Left kidney (tissue), 2 donors: Measurements from ENCODE around the gene ATG12. TPM values are rescaled to one million over a fixed set of nuclear protein-coding genes. Genes with fewer than 3 reads are reported as not detected.
"Not testable (repeated sequence)": the region's sequence is repeated elsewhere in the genome, so short reads cannot be mapped to it uniquely, and the experiment has no call there.

Source experiments
- DNase-seq: peaks from one replicate; pipeline ENCODE4 v3.0.0-alpha.2; 2013
- polyA plus RNA-seq: library from polyadenylated mRNA; unstranded; fragments of 120-200 nt; gene quantifications from one replicate; pipeline ENCODE4 v1.2.1, GENCODE V29; 2013; ENCODE audit not compliant: insufficient read length

Gene ATG12
- polyA plus RNA-seq, 1 donor, result 70.1 TPM

DNA sequence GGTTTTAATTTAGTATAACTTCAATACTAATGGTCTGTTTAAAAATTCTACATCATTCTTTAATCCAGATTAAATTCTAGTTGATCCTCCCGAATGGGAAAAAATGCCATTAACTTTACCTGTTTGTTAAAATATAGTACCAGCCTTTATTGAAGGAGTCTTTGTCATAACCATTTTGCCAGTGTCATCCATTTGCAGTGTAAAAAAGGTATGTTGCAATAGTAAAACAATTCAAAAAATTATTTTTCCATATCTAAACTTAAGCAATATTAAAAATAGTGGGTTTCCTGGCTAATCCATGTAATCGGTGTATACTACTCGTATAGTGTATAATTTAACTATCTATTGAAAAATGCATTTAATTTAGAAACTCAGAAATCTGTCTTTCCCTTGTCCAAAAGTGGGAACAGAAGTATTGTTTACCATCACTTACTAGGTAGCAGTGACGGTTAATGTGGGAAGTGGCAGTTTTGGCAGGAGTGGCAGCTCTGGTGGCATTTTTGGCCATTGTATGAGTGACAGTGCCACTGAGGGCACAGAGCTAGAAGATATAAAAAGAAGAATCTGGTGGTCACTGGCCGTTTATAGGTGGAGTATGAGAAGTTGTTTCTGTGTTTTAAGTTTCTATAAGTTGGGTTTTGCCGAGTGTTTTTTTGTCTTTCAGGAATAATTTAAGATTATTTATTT lies 2.2 kb upstream of the ATG12 start:
- DNase-seq, result no peak

DNA sequence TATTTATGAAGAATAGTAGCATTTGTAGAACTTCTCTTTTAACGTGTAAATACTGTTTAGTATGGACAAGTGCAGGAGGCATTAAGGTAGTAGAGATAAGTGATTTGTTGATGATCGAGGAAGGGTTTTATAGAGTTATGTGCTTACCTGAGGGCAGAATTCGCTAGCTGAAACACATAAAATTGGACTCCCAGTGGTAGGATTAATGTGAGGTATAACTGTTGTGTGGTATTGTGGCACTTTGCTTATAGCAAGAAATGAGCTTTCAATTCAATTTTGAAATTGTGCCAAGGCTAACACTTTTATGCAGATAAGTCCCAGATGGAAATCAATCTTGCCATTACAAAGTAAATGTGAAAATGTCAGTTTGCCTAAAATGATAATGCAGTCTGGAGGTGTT lies 1.6 kb upstream of the ATG12 start:
- no peak for DNase-seq

DNA sequence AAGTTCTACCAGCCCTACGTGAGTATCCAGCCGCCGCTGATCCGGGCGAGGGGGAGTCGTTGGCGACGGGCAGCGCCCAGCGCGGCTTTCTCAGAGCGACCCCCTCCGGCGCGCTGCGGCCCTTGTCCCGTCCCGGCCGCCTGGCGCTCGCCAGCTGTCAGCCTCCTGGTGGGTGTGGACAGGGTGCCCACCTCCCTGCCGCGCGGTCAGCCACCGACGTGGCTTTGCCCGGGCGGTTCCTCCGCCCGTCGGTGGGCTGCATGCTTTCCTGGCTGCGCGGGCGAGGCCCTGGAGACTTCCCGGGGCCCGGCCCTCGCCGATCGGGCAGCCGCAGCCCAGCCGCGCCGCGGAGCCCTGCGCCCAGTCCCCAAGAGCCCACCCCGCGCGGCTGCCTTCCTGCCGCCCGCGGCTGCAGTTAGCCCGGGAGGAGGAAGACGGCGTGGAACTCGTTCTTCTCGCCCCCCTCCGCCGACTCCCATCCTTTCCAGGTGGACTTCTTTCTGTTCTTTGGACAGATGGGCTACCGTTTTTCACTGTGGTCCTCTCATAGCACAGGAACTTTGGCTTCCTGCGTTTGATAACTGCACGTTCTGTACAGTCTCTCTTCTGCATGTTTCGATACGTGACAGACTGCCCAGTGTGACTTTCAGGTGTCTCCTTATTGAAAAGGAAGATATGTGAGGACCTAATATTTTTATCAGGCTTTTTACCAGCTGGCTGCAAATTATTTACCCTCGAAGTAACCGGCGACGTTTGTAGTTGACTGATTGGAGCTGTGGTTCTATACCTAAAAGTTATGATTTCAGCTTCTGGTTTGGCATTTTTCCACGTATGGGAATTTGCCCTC lies 947 bp upstream of the ATG12 start:
- DNase-seq, result peak; percentile 69

DNA sequence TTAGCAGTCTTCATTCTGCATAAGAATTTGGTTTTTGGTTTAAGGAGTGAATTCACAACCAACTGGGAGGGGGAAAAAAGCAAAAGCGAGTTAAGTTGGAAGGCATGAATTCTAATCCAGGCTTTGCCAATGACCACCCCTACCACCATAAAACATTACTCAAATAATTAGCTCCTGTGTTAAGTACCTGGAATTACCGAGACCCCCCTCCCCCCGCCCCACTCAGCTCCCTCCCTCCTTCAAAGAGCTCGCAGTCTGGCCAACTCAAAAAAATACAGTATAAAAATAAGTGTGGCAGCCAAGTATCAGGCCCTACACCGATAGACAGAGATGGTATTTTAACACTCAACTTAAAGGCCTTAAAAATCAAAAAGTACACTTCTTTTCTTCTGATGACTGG lies 492 bp downstream of the ATG12 start:
- no peak for DNase-seq

DNA sequence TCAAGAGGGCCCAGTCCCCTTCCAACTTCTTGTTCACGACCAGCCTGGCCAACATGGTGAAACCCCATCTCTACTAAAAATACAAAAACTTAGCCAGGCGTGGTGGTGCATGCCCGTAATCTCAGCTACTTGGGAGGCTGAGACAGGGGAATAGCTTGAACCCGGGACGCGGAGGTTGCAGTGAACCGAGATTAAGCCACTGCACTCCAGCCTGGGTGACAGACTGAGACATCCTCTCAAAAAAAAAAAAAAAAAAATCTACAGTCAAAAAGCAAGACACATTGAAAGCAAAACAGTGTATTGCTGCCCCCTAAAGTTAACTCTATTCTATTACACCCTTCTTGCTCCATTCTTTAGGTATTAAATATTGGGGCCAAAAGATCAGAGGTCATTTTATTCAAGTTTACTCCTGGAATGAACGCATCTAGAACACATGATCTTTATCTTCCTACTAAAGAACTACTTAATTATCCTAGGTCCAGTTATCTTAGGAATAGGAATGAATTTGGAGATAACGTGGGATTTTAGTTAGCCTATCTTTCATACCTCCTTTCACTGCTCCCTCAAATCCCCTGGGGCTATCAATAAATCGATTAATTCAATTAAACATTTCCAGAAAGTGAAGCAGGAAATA lies 2.4 kb downstream of the ATG12 start:
- DNase-seq, result peak; percentile 59

DNA sequence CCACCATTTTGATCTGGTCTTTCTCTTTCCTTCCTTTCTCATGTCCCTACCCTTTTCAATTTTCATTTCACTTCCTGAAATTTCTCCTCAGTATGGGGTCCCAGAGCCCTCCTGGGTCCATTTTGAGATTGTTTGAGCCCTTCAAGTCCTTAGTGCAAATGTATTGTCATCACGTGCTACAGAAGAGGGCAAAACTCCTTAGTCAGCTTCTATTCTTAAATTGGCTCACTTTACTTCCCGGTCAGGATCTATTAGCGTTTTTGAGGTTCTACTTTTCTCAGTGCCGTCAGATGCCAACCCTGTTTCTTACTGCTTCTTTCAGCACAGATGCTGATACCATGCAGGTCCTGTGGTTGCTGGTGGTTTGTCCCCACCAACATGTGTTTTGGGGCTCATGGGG lies 5.9 kb downstream of the ATG12 start:
- no peak for DNase-seq

DNA sequence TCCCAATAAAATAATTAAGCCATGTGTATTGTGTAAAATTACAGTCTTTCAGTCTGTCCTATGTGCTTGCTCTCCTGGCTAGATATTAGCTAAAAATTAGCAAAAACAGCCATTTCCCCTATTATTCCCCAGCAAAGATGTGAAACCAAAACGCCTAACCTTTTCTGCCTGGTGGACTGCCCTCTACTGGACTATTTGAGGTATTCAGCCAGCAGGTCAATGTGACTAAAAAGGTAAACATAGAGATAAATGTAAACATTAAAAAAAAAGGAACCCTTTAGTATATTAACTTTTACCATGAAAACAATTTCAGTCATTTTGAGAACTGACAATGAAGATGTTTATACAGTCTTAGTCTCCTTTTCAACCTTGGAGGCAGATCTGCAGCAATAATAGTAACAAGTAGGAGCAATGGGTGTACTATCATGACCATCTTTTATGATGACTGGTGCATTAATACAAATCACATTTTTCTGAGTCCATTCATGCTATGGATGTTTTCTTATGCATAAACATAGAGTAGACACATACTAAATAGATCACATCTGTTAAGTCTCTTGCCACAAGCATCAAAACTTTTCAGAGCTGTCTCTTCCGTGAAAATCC lies 10.1 kb downstream of the ATG12 start:
- DNase-seq, result peak; percentile 38

DNA sequence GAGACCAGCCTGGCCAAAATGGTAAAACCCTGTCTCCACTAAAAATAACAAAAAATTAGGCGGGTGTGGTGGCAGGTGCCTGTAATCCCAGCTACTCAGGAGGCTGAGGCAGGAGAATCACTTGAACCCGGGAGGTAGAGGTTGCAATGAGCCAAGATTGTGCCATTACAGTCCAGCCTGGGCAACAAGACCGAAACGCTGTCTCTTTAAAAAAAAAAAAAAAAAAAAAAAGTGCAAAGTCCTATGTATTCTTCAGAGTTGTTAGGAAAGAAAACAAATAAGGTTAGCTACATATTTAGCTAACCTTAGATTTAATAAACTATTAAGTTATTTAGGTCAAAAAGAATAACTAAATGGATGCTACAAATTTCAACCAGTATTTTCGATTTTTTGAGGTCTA lies 11.5 kb downstream of the ATG12 start:
- DNase-seq, result no peak

DNA sequence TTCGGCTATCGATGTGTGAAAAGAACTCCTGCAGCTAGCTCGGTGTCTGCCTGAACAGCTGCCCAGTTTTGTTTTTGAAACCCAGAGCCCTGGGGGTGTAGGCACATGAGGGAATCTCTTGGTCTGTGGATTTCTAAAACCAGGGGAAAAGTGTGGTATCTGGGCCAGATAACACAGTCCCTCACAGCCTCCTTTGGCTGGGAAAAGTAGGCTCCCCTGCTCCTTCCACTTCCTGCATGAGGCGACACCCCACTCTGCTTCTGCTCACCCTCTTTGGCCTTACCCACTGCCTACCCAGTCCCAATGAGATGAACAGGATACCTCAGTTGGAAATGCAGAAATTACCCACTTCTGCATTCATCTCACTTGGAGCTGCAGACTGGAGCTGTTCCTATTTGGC lies 15.4 kb downstream of the ATG12 start:
- no peak for DNase-seq

DNA sequence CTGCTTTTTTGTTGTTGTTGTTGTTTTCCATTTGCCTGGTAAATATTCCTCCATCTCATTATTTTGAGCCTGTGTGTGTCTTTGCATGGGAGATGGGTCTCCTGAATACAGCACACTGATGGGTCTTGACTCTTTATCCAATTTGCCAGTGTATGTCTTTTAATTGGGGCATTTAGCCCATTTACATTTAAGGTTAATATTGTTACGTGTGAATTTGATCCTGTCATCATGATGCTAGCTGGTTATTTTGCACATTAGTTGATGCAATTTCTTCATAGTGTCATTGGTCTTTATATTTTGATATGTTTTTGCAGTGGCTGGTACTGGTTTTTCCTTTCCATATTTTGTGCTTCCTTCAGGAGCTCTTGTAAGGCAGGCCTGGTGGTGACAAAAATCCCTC lies 16.4 kb downstream of the ATG12 start:
- not testable (repeated sequence) for DNase-seq

DNA sequence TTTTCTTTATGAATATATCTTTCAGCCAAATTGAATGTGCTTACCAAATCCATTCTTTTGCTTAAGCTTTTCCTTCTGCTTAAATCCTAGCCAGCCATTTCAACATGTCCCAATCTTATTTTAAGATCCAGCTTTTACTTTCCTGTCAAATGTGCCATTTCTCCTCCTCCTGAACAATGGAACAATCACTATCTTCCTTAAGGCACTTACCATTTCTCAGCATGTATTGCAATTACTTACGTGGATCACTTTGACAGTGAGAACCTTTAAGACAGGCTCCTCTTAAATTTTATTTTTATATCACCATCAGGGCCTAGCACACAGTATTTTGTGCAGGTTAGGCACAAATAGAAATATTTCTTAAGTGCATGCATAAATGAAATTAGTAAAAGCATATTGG lies 20.5 kb downstream of the ATG12 start:
- DNase-seq, result no peak

DNA sequence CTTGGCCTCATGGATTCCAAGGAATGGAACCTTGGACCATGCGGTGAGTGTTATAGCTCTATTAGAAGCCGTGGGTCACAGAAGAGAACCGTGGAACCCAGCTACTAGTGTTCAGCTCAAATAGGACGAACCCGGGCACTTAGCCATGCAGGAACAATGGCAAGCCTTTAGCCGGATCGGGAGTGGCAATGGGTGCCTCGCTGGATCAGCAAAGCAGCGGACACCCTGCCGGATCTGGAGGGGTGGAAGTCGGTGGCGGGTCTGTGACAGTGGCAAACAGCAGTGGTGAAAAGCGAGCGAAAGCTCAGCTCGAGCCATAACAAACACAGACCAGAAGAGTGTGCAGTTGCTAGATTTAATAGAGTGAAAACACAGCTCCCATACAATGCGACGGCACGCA lies 22.5 kb downstream of the ATG12 start:
- DNase-seq, result no peak

DNA sequence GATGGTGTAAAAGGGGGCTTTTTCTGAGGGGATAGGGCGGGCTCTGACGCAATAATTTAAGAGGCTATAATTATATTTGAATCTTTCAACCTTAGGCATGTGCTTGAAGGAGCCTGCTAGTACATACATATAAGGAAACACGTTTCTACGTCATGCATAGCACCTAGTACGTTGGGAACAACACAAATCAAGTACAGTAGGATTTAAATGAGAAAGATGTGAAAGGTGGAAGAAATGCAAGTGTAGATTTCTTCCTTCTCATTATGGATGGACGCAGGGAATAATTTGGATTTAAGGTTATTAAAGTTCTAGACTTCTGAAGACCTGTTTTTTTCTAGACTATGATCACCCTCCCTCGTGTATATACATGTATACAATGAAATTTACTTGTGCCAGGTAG lies 24.0 kb downstream of the ATG12 start:
- DNase-seq, result no peak

DNA sequence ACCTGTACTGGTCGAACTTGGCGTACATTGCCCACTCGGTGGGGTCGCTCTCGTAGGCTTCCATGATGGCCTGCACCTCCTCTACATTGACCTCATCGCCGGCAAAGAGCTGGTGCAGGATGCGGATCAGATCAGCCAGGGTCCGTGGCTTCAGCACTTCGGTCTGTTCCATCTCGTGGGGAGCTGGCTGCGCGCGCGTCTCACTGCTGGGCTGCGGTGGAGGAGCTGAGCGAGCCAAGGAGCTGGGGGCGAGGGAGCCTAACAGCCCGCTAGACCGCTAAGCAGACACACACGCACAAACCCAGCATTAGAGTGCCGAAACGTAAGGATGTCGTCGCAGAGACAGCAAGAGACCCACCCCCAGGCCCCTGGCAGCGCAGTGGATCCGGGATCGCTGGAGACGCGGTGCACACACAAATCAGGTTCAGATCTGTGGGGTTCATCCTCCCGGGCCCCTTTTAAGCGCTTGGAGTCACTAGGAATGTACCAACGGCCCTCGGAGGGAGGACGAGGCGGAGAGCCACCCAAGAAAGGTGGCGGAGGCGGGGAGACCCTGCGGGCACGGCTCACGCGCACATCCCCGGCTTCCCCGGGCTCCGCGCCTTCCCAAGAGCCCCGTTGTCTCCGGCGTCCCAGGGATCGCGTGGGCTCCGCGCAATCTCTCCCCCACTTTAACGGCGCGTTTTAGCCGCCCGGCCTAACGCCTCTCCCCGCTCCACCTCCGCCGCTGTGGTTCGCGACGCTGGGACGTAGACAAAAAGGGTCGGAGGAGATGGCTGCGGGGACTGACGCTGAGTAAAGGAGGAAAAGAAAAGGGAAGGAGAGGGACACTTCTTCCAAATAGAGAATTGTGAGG lies 24.9 kb downstream of the ATG12 start, which contains the start of gene CDO1:
CDO1 (minus strand) TSS at position 434 of the 856 bp plus-strand sequence; CDS start at position 172, 262 bp downstream.
- DNase-seq, result peak; percentile 76

DNA sequence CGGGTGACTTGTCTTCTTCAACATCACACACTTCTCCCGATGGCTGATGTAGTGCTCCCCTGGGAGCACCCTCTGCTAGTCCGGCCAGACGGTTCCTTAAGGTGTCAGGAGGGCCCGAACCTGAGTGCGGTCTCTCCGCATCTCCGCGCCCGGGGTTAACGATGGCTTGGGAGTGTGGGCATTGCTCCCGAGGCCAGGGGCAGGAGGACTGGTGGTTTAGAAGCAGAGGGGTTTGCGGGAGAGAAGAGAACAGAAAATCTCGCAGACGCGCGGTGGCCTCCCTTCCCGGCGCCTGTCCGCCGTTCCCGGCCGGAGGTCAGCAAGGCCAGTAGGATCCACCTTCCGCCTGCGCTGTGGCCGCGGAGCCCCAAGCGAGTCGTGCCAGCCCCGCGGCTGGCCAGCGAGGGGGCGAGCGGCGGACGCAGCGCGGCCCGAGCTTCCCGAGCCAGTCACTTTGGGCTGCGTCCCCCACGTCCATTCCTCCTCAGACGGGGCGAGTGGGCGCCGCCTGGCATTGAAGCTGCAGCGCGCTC lies 25.6 kb downstream of the ATG12 start:
- DNase-seq, result peak; percentile 29

DNA sequence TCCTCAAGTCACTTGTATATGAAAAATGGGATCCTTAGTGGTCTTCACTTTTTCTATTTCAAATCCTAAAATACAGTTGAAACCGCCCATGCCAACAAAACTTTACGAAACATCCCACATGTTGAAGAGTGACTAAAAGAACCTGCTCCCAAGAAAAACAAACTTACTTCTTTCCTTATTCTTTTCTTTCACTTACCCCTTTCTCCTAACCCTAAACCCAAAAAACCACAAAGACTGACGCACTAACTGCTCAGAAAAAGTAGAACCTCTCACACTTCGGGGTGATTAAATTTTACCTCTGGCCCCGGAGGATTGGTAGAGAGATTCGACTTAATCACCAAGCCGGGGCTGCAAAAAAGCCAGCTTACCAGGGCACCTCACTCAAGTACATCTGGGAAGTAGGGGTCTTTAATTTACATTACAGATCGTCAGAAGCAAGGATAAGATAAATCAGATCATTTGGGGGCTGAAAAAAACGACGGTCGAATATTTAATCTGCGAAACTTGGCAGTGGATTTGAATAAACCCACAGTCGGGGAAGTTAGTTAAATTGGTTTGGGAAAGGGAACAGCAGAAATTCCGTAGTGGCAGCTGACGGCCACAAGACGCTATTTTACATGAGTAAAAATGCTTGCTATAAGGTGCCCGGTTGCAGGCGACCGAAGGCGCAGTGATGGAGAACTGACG lies 26.2 kb downstream of the ATG12 start:
- no peak for DNase-seq

DNA sequence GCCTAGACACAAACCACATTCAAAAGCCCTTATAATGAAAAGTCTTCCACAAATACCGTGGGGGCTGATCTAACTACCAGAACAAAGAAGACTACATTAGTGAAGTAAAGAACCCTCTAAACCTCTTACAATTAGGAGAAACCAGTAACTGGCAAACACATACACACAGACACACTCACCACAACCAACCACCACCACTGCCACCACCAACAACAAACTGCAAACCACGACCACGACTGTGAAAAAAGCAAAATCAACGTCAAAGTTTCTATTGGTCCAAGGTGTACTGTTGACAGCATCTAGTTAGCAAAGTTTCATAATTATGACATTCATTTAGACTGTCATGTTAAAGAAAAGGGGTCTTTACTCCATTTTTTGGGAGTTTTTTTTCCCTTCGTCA lies 27.6 kb downstream of the ATG12 start:
- no peak for DNase-seq

DNA sequence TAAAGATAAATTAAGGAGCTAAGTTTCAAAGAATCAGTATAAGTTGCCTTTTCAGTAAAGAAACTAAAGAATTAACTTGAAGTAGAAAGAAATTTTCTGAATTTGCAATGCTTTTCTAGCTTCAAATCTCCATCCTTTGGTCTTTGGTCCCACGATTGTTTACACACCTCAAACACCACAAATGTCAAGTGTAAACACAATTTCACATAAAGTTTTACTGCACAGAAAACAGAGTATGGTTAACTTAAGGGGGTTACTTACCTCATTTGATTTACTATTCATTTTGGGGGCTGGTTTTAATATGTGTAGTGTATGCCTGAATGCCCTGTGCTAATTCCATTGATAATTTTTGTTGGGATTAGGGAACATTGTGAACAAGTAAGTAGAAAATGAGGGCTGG lies 29.0 kb downstream of the ATG12 start:
- no peak for DNase-seq

DNA sequence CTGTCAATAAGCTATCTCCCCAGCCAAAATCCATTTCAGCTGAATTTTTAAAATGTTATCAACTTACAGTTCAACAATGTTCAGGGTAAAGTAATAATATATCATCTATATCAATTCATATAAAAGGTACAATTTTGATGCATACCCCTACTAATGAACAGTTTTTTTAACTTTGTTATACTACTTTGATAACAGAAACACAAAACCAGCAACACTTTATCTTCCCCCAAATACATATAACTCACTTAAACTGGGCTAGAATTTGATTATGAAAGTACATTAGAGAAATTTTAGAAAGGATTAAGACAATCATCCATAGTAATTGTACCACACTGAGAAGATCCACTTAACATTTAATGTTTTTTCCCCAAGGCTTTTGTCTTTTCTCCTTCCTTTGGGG lies 30.0 kb downstream of the ATG12 start:
- DNase-seq, result no peak

DNA sequence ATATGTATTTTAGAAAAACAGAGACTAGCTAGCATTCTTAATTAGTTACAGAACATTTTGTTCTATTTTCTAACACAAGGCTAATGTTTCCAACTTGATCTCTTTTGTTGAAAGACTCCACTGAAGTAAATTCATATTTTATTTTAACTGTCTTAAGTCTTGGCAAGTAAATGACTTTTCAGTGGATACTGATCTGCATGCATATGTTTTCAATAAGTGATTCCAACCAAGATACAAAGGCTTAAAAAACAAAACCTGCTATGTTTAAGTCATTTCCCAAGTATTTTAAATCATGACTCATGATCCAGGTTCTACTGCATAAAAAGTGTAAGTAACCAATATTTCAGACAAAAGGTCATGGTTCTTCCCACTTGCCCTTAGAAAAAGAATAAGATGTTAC lies 30.6 kb downstream of the ATG12 start:
- DNase-seq, result no peak

DNA sequence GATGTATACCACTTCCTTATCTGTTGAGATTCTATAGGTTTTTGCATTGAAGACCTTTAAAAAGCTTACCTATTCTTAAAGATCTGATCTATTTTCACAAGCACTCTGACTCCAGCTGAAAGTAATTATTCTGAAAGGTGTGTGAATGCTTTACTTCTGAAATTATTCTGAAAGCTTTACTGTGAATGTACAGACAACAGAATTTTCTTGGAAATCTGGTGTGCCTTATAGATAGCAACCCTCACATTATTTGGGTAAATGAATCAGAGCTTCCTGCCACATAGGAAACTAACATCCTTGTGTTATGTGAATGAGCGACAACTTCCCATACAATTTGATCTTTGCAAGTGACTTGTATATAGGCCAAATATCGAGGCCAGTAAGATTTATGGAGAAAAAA lies 31.4 kb downstream of the ATG12 start:
- DNase-seq, result no peak
